Upper lobe of left lung (tissue), 6 donors: Measurements from ENCODE around the gene C19orf38. TPM values are rescaled to one million over a fixed set of nuclear protein-coding genes. Genes with fewer than 3 reads are reported as not detected.
"Not testable (repeated sequence)": the region's sequence is repeated elsewhere in the genome, so short reads cannot be mapped to it uniquely, and the experiment has no call there.

Source experiments
- ATAC-seq, 2 donors: fragments of 200-7000 bp; cut with Tn5 transposase; one replicate each; pipeline ENCODE4 v1.9.1; 2022; ENCODE audit warnings: mild to moderate bottlenecking in 2 of 2, moderate library complexity in 2 of 2; ENCODE audit not compliant: low FRiP score in 2 of 2
- DNase-seq, 2 donors: peaks; one replicate each; pipeline ENCODE4 v3.0.0-alpha.2; 2019 to 2020
- H3K27ac ChIP-seq, 4 donors: fragments of 200-600 bp; sonication (generic); one replicate each; pipeline ENCODE4 v1.5.1; 2016 to 2019
- H3K27me3 ChIP-seq, 4 donors: fragments of 200-600 bp; sonication (generic); one replicate each; pipeline ENCODE4 v1.5.1; 2017 to 2019
- H3K36me3 ChIP-seq, 4 donors: fragments of 200-600 bp; sonication (generic); one replicate each; pipeline ENCODE4 v1.5.1; 2016 to 2019
- H3K4me1 ChIP-seq, 4 donors: fragments of 200-600 bp; sonication (generic); one replicate each; pipeline ENCODE4 v1.5.1; 2018 to 2019
- H3K4me3 ChIP-seq, 4 donors: fragments of 200-600 bp; sonication (generic); one replicate each; pipeline ENCODE4 v1.5.1; 2017 to 2019; ENCODE audit warnings: mild to moderate bottlenecking in 2 of 4, moderate library complexity in 1 of 4
- H3K9me3 ChIP-seq, 4 donors: fragments of 200-600 bp; sonication (generic); one replicate each; pipeline ENCODE4 v1.5.1; 2018 to 2019
- EP300 ChIP-seq, 4 donors: sonication (generic); formaldehyde crosslinking; IDR thresholded peaks; one replicate each; pipeline ENCODE4 v1.5.1; 2017; ENCODE audit warnings: antibody characterized with exemption in 4 of 4, control low read depth in 2 of 4
- POLR2A ChIP-seq, 4 donors: fragments of 450-650 bp; IDR thresholded peaks; one replicate each; pipeline ENCODE4 v1.5.1; 2016 to 2017; ENCODE audit warnings: antibody characterized with exemption in 4 of 4, mild to moderate bottlenecking in 2 of 4
- POLR2AphosphoS5 ChIP-seq, 2 donors: sonication (generic); formaldehyde crosslinking; IDR thresholded peaks; one replicate each; pipeline ENCODE4 v1.5.1; 2017; ENCODE audit warnings: antibody characterized with exemption in 2 of 2
- WGBS, 2 donors: methylation state at CpG; one replicate each; pipeline ENCODE4 v1.1.5; 2017 to 2018; 5-methylcytosine and 5-hydroxymethylcytosine counted together
- total RNA-seq, 6 donors: library from RNA; depleted of rRNA in 4 of 6; stranded (reverse); fragments of >200 nt in 4 of 6; gene quantifications; one replicate each; pipeline versions ENCODE4 v1.1.0 to v1.2.1, GENCODE V29; 2016 to 2021
- TF ChIP-seq, protein P1 (sequence below), 6 experiments: fragments of 450-650 bp in 4 of 6; fragments of 200-600 bp in 2 of 6; sonication (generic) in 2 of 6; IDR thresholded peaks; one replicate each; pipeline ENCODE4 v1.5.1; 2016 to 2019; ENCODE audit warnings: antibody characterized with exemption in 6 of 6
- donor health status: DM: no; HTN: no; CAD: no; lungs with moderate emphysema.
- donor health status: DM: no; HTN: yes; CAD: no; lungs with severe emphysema.

Gene C19orf38
- total RNA-seq, 6 donors from 2014 or later, result 2.8 to 26.2 (median 6.8) TPM

DNA sequence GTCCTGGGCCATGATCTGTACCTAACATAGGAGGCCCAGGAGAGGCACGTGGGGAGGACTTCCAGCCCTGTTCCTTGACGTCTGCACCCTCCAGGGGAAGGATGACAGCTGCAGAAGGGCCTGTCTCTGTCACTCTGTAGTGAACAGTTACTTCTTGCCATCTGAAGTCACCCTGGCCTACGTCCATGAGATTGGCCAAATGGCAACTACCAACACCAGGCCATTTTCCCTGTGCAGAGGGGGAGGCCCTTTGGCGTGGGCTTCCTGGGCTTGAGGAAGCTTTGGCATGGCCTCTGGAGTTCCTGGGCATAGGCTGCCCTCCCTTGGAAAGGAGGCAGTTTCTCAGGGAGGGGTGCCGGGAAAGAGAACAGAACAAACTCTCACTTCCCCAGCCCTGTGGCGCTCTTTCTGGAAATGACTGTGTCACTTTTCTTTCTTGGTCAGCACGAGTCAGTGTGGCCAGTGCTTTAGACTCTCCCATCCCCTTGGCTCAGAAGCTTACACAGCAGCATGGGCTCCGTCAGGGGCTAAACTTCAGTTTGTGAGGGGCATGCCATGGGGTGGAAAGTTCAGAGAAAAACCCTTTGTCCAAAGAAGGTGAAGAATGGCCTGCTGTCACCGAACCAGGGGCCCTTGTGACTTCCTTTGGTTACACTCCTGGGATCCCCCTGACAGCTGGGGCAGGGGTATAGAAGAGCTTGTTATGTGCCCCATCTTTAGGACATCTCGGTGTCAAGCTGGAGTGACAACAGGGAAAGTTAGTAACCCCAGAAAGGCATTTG lies 28.4 kb downstream of the C19orf38 start:
- Histone ChIP-seq H3K4me3 (no peak overlapping the region), H3K36me3 (no peaks in the 10 kb centered on the region), H3K27me3 (no peaks in the 10 kb centered on the region), H3K27ac (peak overlapping the region; percentile 36 to 52 (median 45)), H3K4me1 (peaks cover 19 to 44% (median 33%) of the 10 kb centered on the region in 4 donors), H3K9me3 (no peaks in the 10 kb centered on the region)
- peak; percentile 38 to 69 for ATAC-seq
- WGBS, 2 donors, result 66 to 68% methylated on average over 9 to 10 of the region's 10 CpGs
- TF ChIP-seq, protein P1, sequence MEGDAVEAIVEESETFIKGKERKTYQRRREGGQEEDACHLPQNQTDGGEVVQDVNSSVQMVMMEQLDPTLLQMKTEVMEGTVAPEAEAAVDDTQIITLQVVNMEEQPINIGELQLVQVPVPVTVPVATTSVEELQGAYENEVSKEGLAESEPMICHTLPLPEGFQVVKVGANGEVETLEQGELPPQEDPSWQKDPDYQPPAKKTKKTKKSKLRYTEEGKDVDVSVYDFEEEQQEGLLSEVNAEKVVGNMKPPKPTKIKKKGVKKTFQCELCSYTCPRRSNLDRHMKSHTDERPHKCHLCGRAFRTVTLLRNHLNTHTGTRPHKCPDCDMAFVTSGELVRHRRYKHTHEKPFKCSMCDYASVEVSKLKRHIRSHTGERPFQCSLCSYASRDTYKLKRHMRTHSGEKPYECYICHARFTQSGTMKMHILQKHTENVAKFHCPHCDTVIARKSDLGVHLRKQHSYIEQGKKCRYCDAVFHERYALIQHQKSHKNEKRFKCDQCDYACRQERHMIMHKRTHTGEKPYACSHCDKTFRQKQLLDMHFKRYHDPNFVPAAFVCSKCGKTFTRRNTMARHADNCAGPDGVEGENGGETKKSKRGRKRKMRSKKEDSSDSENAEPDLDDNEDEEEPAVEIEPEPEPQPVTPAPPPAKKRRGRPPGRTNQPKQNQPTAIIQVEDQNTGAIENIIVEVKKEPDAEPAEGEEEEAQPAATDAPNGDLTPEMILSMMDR (IDR thresholded peaks at IDR 0.05), result no peak
- peak in 1 of 4 donors; percentile 16 for TF ChIP-seq EP300 (IDR thresholded peaks at IDR 0.05)
- peak in 1 of 2 donors; percentile 4 for TF ChIP-seq POLR2AphosphoS5 (IDR thresholded peaks at IDR 0.05)
- DNase-seq, result no peak

DNA sequence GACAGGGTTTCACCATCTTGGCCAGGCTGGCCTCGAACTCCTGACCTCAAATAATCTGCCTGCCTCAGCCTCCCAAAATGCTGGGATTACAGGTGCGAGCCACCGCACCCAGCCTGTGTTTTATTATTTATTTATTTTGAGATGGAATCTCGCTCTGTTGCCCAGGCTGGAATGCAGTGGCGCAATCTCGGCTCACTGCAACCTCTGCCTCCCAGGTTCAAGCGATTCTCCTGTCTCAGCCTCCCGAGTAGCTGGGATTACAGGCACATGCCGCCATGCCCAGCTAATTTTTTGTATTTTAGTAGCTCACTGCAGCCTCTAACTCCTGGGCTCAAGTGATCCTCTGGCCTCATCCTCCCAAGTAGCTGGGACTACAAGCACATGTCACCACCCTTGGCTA lies 29.4 kb downstream of the C19orf38 start:
- H3K4me3 ChIP-seq, H3K36me3 ChIP-seq, H3K9me3 ChIP-seq, DNase-seq, ATAC-seq, H3K27me3 ChIP-seq: not testable (repeated sequence)
- peaks cover 16 to 37% (median 29%) of the 10 kb centered on the region in 4 donors for H3K4me1 ChIP-seq
- 97 to 98% methylated on average over 9 of the region's 9 CpGs for WGBS, 2 donors
- peak overlapping the region in 1 of 4 donors; percentile 46 for H3K27ac ChIP-seq

DNA sequence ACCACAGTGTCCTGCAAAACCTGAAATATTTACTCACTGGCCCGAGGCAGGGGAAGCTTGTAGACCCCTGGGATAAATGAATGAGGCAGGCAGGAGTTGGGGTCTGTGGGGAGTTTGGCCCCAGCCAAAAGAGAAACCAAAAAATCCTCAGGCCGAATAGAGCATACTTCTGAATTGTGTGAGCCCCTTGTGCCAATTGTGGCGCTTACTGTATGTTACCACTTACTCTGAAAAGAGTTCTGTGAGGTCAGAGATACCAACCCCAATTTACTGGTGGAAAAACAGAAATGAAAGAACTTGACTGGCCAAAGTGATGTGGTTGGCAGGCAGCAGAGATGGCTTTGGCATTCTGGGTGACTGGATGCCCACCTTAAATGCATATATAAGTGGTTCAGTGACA lies 30.0 kb downstream of the C19orf38 start:
- H3K27ac ChIP-seq, result no peak overlapping the region
- ATAC-seq (no peak), DNase-seq (no peak)
- H3K9me3 ChIP-seq, result no peaks in the 10 kb centered on the region
- TF ChIP-seq, protein P1 (IDR thresholded peaks at IDR 0.05), result no peak
- TF ChIP-seq POLR2AphosphoS5 (IDR thresholded peaks at IDR 0.05) (no peak), EP300 (IDR thresholded peaks at IDR 0.05) (no peak), POLR2A (IDR thresholded peaks at IDR 0.05) (no peak)
- no peaks in the 10 kb centered on the region for H3K36me3 ChIP-seq
- peaks cover 9 to 30% (median 23%) of the 10 kb centered on the region in 4 donors for H3K4me1 ChIP-seq
- 72 to 79% methylated on average over 3 of the region's 3 CpGs for WGBS, 2 donors
- H3K27me3 ChIP-seq, result no peaks in the 10 kb centered on the region
- no peak overlapping the region for H3K4me3 ChIP-seq

DNA sequence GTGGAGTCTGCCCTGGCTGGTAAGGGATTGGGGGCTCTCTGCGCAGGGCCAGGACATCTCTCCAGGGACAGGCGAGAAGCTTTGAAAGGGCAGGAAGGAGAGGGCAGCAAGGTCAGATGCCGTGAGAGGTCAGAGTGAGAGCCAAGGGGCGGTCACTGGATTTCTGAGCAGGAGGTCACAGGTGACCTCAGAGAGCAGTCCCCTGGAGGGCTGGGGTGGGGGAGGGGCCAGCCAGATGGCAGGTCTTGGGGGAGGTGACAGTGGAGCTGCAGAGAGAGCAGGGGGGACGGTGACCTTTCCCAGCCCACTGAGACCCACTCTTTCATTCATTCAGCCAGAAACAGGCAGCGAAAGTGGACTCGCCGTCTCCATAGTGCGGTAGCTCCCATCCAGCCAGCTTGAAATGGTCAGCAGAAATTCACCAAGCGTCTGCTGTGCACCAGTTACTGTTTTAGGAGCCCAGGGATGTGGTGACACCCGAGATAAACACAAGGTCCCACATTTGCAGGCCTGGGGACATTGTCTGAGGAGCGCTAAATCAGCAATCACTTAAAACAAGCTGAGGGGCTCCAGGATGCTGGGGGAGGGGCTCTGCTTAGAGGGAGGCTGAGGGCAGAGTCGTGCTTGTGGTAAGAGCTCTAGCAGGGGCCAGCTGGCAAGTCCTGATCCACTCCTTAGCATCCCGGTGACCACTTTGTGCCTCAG lies 33.3 kb downstream of the C19orf38 start:
- Histone ChIP-seq H3K27ac (no peak overlapping the region), H3K27me3 (no peaks in the 10 kb centered on the region), H3K4me3 (no peak overlapping the region), H3K4me1 (peaks cover 3 to 25% (median 16%) of the 10 kb centered on the region in 4 donors), H3K9me3 (no peaks in the 10 kb centered on the region), H3K36me3 (no peaks in the 10 kb centered on the region)
- ATAC-seq (no peak), DNase-seq (no peak)
- 75 to 88% methylated on average over 11 to 14 of the region's 14 CpGs for WGBS, 2 donors
- TF ChIP-seq POLR2A (IDR thresholded peaks at IDR 0.05), result no peak
- TF ChIP-seq, protein P1 (IDR thresholded peaks at IDR 0.05), result no peak

DNA sequence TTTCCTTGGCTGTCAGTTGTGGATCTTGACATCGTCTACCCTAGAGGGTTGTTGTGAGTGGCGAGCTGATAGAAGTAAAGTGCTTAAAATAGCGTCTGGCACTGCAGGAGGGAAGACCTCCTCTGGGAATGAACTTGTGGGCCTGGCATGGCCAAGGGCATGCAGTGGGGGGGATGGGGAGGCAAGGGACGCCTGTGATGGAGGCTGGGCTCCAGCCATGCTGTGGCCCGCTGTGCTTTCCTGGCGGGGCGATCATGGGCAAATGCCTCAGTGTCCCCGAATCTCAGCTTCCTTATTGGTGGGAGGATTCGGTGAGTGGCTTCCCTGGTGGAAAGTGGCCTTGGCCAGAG lies 33.9 kb downstream of the C19orf38 start:
- Histone ChIP-seq H3K27ac (no peak overlapping the region), H3K9me3 (no peaks in the 10 kb centered on the region), H3K4me1 (peaks cover 0 to 20% (median 10%) of the 10 kb centered on the region in 4 donors), H3K27me3 (no peaks in the 10 kb centered on the region), H3K4me3 (no peak overlapping the region), H3K36me3 (no peaks in the 10 kb centered on the region)
- TF ChIP-seq POLR2AphosphoS5 (IDR thresholded peaks at IDR 0.05) (no peak), EP300 (IDR thresholded peaks at IDR 0.05) (no peak), POLR2A (IDR thresholded peaks at IDR 0.05) (no peak)
- TF ChIP-seq, protein P1 (IDR thresholded peaks at IDR 0.05), result no peak
- DNase-seq (no peak), ATAC-seq (no peak)
- 84 to 87% methylated on average over 9 of the region's 9 CpGs for WGBS, 2 donors
